Cardiac muscle cell (in vitro differentiated cells and primary cell): ENCODE data around the gene GNG7. TPM values are rescaled to one million over a fixed set of nuclear protein-coding genes. Genes with fewer than 3 reads are reported as not detected.
"Not testable (repeated sequence)": the region's sequence is repeated elsewhere in the genome, so short reads cannot be mapped to it uniquely, and the experiment has no call there.

ENCODE experiments used
- DNase-seq, 2 donors: peaks; one replicate each; pipeline versions ENCODE4 v3.0.0 to v3.0.0-alpha.2; 2010 to 2017; ENCODE audit warnings: low read depth in 1 of 2, low spot score in 1 of 2
- H3K27ac ChIP-seq: fragments of 200-600 bp; sonication (generic); 2 replicates; pipeline ENCODE4 v1.5.1; 2016
- H3K27me3 ChIP-seq: fragments of 200-600 bp; sonication (generic); 2 replicates; pipeline ENCODE4 v1.6.0; 2016; ENCODE audit warnings: control low read depth
- H3K36me3 ChIP-seq: fragments of 200-600 bp; sonication (generic); 2 replicates; pipeline ENCODE4 v1.5.1; 2016; ENCODE audit warnings: control low read depth
- H3K4me1 ChIP-seq: fragments of 200-600 bp; sonication (generic); 2 replicates; pipeline ENCODE4 v1.8.1; 2017; ENCODE audit warnings: low read depth, mild to moderate bottlenecking, mixed run types
- H3K4me3 ChIP-seq: fragments of 200-600 bp; sonication (generic); 2 replicates; pipeline ENCODE4 v1.5.1; 2016; ENCODE audit warnings: mild to moderate bottlenecking
- H3K9me3 ChIP-seq: fragments of 200-600 bp; sonication (generic); 2 replicates; pipeline ENCODE4 v1.5.1; 2017; ENCODE audit warnings: low read depth, mild to moderate bottlenecking, control low read depth
- CTCF ChIP-seq: IDR thresholded peaks from 2 replicates; pipeline ENCODE4 v1.5.1; 2012; ENCODE audit warnings: low read depth, mild to moderate bottlenecking, low read length
- polyA plus RNA-seq: library from polyadenylated mRNA; unstranded; fragments of >200 nt; fragmentation: Nextera tagmentation; extraction: Ambion mirVana; gene quantifications from 2 replicates; pipeline ENCODE4 v1.2.1, GENCODE V29; 2016
- total RNA-seq: library from RNA; depleted of rRNA; stranded (reverse); fragments of >200 nt; gene quantifications from 2 replicates; pipeline ENCODE4 v1.2.3, GENCODE V29; 2016

GNG7 gene
- total and polyA plus RNA-seq, 2 experiments from 2014 or later: 20.4 to 24.8 TPM

GRCh38 chr19:2716722-2717637 is 14.5 kb upstream of the GNG7 start:
- DNase-seq: no peak
- H3K36me3 ChIP-seq: no peaks in the 10 kb centered on the region
- no peak overlapping the region for H3K4me3 ChIP-seq
- no peak overlapping the region for H3K27ac ChIP-seq
- no peaks in the 10 kb centered on the region for H3K27me3 ChIP-seq
- no peaks in the 10 kb centered on the region for H3K9me3 ChIP-seq
- no peak for TF ChIP-seq CTCF
- H3K4me1 ChIP-seq: peaks cover 13% of the 10 kb centered on the region

GRCh38 chr19:2716275-2716650 is 13.8 kb upstream of the GNG7 start:
- peaks cover 10% of the 10 kb centered on the region for H3K4me1 ChIP-seq
- H3K27ac ChIP-seq: no peak overlapping the region
- H3K9me3 ChIP-seq: no peaks in the 10 kb centered on the region
- DNase-seq: no peak
- no peaks in the 10 kb centered on the region for H3K27me3 ChIP-seq
- no peaks in the 10 kb centered on the region for H3K36me3 ChIP-seq
- no peak overlapping the region for H3K4me3 ChIP-seq
- TF ChIP-seq CTCF: no peak

- Histone ChIP-seq H3K27me3 (no peaks in the 10 kb centered on the region), H3K27ac (no peak overlapping the region), H3K4me3 (no peak overlapping the region), H3K36me3 (no peaks in the 10 kb centered on the region), H3K4me1 (peaks cover 9% of the 10 kb centered on the region), H3K9me3 (no peaks in the 10 kb centered on the region)
- no peak for TF ChIP-seq CTCF
- no peak for DNase-seq
Observed at GRCh38 chr19:2715470-2716274, 13.2 kb upstream of the GNG7 start.

GRCh38 chr19:2714531-2715269 is 12.2 kb upstream of the GNG7 start:
- no peak for TF ChIP-seq CTCF
- Histone ChIP-seq H3K27me3 (no peaks in the 10 kb centered on the region), H3K36me3 (no peaks in the 10 kb centered on the region), H3K4me1 (peaks cover under 1% of the 10 kb centered on the region), H3K9me3 (no peaks in the 10 kb centered on the region), H3K4me3 (no peak overlapping the region), H3K27ac (no peak overlapping the region)
- DNase-seq: no peak

GRCh38 chr19:2714102-2714501 is 11.6 kb upstream of the GNG7 start:
- not testable (repeated sequence) for H3K27ac ChIP-seq, H3K9me3 ChIP-seq, H3K36me3 ChIP-seq, H3K4me3 ChIP-seq, DNase-seq, H3K27me3 ChIP-seq, H3K4me1 ChIP-seq

GRCh38 chr19:2713170-2713569 is 10.7 kb upstream of the GNG7 start:
- H3K4me1 ChIP-seq, H3K27me3 ChIP-seq, H3K9me3 ChIP-seq, H3K4me3 ChIP-seq, H3K27ac ChIP-seq, H3K36me3 ChIP-seq, DNase-seq: not testable (repeated sequence)
